Measurements from ENCODE around the gene ACTR3C.

DNA sequence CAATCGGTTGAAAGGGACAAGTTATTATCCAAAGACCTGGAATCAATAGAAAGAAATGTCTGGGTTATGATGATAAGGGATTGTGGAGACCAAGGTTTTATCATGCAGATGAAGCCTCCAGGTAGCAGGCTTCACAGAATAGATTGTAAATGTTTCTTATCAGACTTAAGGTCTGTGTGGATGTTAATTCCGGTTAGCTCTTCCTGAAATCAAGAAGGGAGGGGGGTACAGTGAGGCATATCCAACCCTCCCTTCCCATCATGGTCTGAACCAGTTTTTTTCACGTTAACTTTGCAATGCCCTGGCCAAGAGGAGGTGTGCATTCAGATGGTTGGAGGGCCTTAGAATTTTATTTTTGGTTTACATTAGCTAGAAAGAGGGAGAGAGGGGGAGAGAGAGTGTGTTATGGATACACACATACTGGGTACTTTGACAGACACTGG is 10.0 kb downstream of the ACTR3C start:
- TF ChIP-seq, protein P1, sequence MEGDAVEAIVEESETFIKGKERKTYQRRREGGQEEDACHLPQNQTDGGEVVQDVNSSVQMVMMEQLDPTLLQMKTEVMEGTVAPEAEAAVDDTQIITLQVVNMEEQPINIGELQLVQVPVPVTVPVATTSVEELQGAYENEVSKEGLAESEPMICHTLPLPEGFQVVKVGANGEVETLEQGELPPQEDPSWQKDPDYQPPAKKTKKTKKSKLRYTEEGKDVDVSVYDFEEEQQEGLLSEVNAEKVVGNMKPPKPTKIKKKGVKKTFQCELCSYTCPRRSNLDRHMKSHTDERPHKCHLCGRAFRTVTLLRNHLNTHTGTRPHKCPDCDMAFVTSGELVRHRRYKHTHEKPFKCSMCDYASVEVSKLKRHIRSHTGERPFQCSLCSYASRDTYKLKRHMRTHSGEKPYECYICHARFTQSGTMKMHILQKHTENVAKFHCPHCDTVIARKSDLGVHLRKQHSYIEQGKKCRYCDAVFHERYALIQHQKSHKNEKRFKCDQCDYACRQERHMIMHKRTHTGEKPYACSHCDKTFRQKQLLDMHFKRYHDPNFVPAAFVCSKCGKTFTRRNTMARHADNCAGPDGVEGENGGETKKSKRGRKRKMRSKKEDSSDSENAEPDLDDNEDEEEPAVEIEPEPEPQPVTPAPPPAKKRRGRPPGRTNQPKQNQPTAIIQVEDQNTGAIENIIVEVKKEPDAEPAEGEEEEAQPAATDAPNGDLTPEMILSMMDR (IDR thresholded peaks at IDR 0.05) = no peak
- TF ChIP-seq POLR2A (IDR thresholded peaks at IDR 0.05) = no peak

Measured in adrenal gland (tissue), 5 donors.